ENCODE measurements around the gene CBLN1. TPM values are rescaled to one million over a fixed set of nuclear protein-coding genes. Genes with fewer than 3 reads are reported as not detected.

The CBLN1 gene
- total RNA-seq, 1 donor from 2014 or later: 21.7 TPM

GRCh38 chr16:49268667-49269066 lies 13.0 kb downstream of the CBLN1 start:
- Mint-ChIP-seq H3K36me3 (ENCODE audit: unreplicated experiment) (peaks cover 14% of the 10 kb centered on the region), H3K9me3 (ENCODE audit: unreplicated experiment) (peaks cover 11% of the 10 kb centered on the region), H3K27me3 (ENCODE audit: unreplicated experiment) (peaks cover 6% of the 10 kb centered on the region), H3K27ac (ENCODE audit: unreplicated experiment) (no peak overlapping the region), H3K4me3 (ENCODE audit: unreplicated experiment) (no peak overlapping the region), H3K4me1 (ENCODE audit: low read depth, unreplicated experiment) (no peaks in the 10 kb centered on the region)
- DNase-seq: no peak
- no peak for TF ChIP-seq CTCF (IDR thresholded peaks at IDR 0.05; ENCODE audit: partially characterized antibody, unreplicated experiment)

- no peak for DNase-seq
- peaks cover 3% of the 10 kb centered on the region for H3K9me3 Mint-ChIP-seq (ENCODE audit: unreplicated experiment)
- no peaks in the 10 kb centered on the region for H3K27me3 Mint-ChIP-seq (ENCODE audit: unreplicated experiment)
- H3K4me1 Mint-ChIP-seq (ENCODE audit: low read depth, unreplicated experiment): no peaks in the 10 kb centered on the region
- H3K36me3 Mint-ChIP-seq (ENCODE audit: unreplicated experiment): no peaks in the 10 kb centered on the region
- H3K27ac Mint-ChIP-seq (ENCODE audit: unreplicated experiment): no peak overlapping the region
- TF ChIP-seq CTCF (IDR thresholded peaks at IDR 0.05; ENCODE audit: partially characterized antibody, unreplicated experiment): no peak
- H3K4me3 Mint-ChIP-seq (ENCODE audit: unreplicated experiment): no peak overlapping the region
Measured at GRCh38 chr16:49262501-49262900, 19.1 kb downstream of the CBLN1 start.

GRCh38 chr16:49261930-49262329 lies 19.7 kb downstream of the CBLN1 start:
- no peaks in the 10 kb centered on the region for H3K4me1 Mint-ChIP-seq (ENCODE audit: low read depth, unreplicated experiment)
- no peak overlapping the region for H3K4me3 Mint-ChIP-seq (ENCODE audit: unreplicated experiment)
- no peak for TF ChIP-seq CTCF (IDR thresholded peaks at IDR 0.05; ENCODE audit: partially characterized antibody, unreplicated experiment)
- no peak for DNase-seq
- H3K27ac Mint-ChIP-seq (ENCODE audit: unreplicated experiment): no peak overlapping the region
- no peaks in the 10 kb centered on the region for H3K36me3 Mint-ChIP-seq (ENCODE audit: unreplicated experiment)
- H3K27me3 Mint-ChIP-seq (ENCODE audit: unreplicated experiment): no peaks in the 10 kb centered on the region
- H3K9me3 Mint-ChIP-seq (ENCODE audit: unreplicated experiment): peaks cover 3% of the 10 kb centered on the region

GRCh38 chr16:49260956-49261530 lies 20.6 kb downstream of the CBLN1 start:
- Mint-ChIP-seq H3K27me3 (ENCODE audit: unreplicated experiment) (no peaks in the 10 kb centered on the region), H3K36me3 (ENCODE audit: unreplicated experiment) (peaks cover 1% of the 10 kb centered on the region), H3K4me3 (ENCODE audit: unreplicated experiment) (no peak overlapping the region), H3K4me1 (ENCODE audit: low read depth, unreplicated experiment) (no peaks in the 10 kb centered on the region), H3K9me3 (ENCODE audit: unreplicated experiment) (peaks cover 3% of the 10 kb centered on the region), H3K27ac (ENCODE audit: unreplicated experiment) (no peak overlapping the region)
- TF ChIP-seq CTCF (IDR thresholded peaks at IDR 0.05; ENCODE audit: partially characterized antibody, unreplicated experiment): no peak
- no peak for DNase-seq

GRCh38 chr16:49260253-49260652 lies 21.4 kb downstream of the CBLN1 start:
- Mint-ChIP-seq H3K27me3 (ENCODE audit: unreplicated experiment) (no peaks in the 10 kb centered on the region), H3K27ac (ENCODE audit: unreplicated experiment) (no peak overlapping the region), H3K4me1 (ENCODE audit: low read depth, unreplicated experiment) (no peaks in the 10 kb centered on the region), H3K9me3 (ENCODE audit: unreplicated experiment) (peaks cover 3% of the 10 kb centered on the region), H3K4me3 (ENCODE audit: unreplicated experiment) (no peak overlapping the region), H3K36me3 (ENCODE audit: unreplicated experiment) (peaks cover 5% of the 10 kb centered on the region)
- no peak for DNase-seq
- TF ChIP-seq CTCF (IDR thresholded peaks at IDR 0.05; ENCODE audit: partially characterized antibody, unreplicated experiment): no peak

Measured in glutamatergic neuron (in vitro differentiated cells).